H1 (cell line): ENCODE results near the gene TPRA1. TPM values are rescaled to one million over a fixed set of nuclear protein-coding genes. Genes with fewer than 3 reads are reported as not detected.

Experiments
- CTCF ChIA-PET: fragments of 300-600 bp; sonication (Branson Sonifier 250); formaldehyde crosslinking; loops from one replicate; lab custom pipeline; 2021; ENCODE audit not compliant: partially characterized antibody; lab: Charles Lee
- POLR2A ChIA-PET: fragments of 300-600 bp; sonication (Branson Sonifier 250); formaldehyde crosslinking; loops from one replicate; lab custom pipeline; 2021; ENCODE audit warnings: inconsistent platforms; ENCODE audit not compliant: partially characterized antibody; lab: Charles Lee
- DNase-seq, 2 experiments: peaks; one replicate each; pipeline versions ENCODE4 v3.0.0 to v3.0.0-alpha.2; 2010 to 2022; ENCODE audit warnings: low spot score in 2 of 2, low read depth in 1 of 2, mixed read lengths in 1 of 2
- FAIRE-seq: peaks from 2 replicates; lab custom pipeline; 2011; peaks lifted over from hg19 to GRCh38; lab: Jason Lieb, UNC
- H2AFZ ChIP-seq: 2 replicates; pipeline ENCODE4 v1.8.1; 2012; ENCODE audit warnings: low read length, inconsistent platforms
- H2AK5ac ChIP-seq: 2 replicates; pipeline ENCODE4 v1.6.1; 2013; ENCODE audit warnings: low read depth, low read length
- H2BK120ac ChIP-seq: replicated peaks from 2 replicates; pipeline ENCODE3; 2013; ENCODE audit warnings: low read depth, low read length, inconsistent platforms
- H2BK12ac ChIP-seq: 2 replicates; pipeline ENCODE4 v1.6.1; 2013; ENCODE audit warnings: low read depth, low read length
- H2BK15ac ChIP-seq: 2 replicates; pipeline ENCODE4 v1.6.1; 2013; ENCODE audit warnings: low read length
- H2BK20ac ChIP-seq: 2 replicates; pipeline ENCODE4 v1.6.1; 2013; ENCODE audit warnings: low read length
- H2BK5ac ChIP-seq: 2 replicates; pipeline ENCODE4 v1.6.1; 2013; ENCODE audit warnings: low read depth, low read length
- H3K14ac ChIP-seq: 2 replicates; pipeline ENCODE4 v1.6.1; 2013; ENCODE audit warnings: inconsistent platforms; ENCODE audit not compliant: insufficient read length
- H3K18ac ChIP-seq: 2 replicates; pipeline ENCODE4 v1.6.1; 2013; ENCODE audit warnings: low read length; ENCODE audit errors: extremely low read depth
- H3K23ac ChIP-seq: 2 replicates; pipeline ENCODE4 v1.6.1; 2013; ENCODE audit warnings: inconsistent platforms; ENCODE audit not compliant: insufficient read length
- H3K23me2 ChIP-seq: 2 replicates; pipeline ENCODE4 v1.6.1; 2013; ENCODE audit warnings: low read depth, low read length
- H3K27ac ChIP-seq: 2 replicates; pipeline ENCODE4 v1.6.1; 2011; ENCODE audit warnings: low read depth, low read length, inconsistent platforms
- H3K27me3 ChIP-seq, 4 experiments: replicated peaks in 1 of 4; 1 replicate in 1 of 4; 2 replicates in 3 of 4; pipeline versions ENCODE4 v1.6.1 to v1.8.1; 2011 to 2013; ENCODE audit warnings: low read length in 3 of 4, mild to moderate bottlenecking in 3 of 4, inconsistent platforms in 2 of 4, mixed read lengths in 2 of 4, moderate library complexity in 1 of 4; ENCODE audit not compliant: control insufficient read depth in 3 of 4, insufficient read depth in 3 of 4; ENCODE audit errors: extremely low read depth in 1 of 4
- H3K36me3 ChIP-seq, 4 experiments: 2 replicates each; pipeline versions ENCODE4 v1.6.1 to v1.8.1; 2011 to 2013; ENCODE audit warnings: mild to moderate bottlenecking in 4 of 4, low read length in 3 of 4, moderate library complexity in 2 of 4, control low read depth in 1 of 4, inconsistent platforms in 1 of 4; ENCODE audit not compliant: insufficient read depth in 4 of 4, control insufficient read depth in 2 of 4
- H3K4ac ChIP-seq: replicated peaks from 2 replicates; pipeline ENCODE3; 2013; ENCODE audit warnings: low read length, low read depth, mixed read lengths, inconsistent platforms; ENCODE audit not compliant: insufficient read length
- H3K4me1 ChIP-seq, 4 experiments: replicated peaks in 1 of 4; 1 replicate in 1 of 4; 2 replicates in 3 of 4; pipeline versions ENCODE4 v1.6.1 to v1.8.1; 2011 to 2013; ENCODE audit warnings: low read length in 3 of 4, inconsistent platforms in 2 of 4, mixed read lengths in 1 of 4; ENCODE audit not compliant: insufficient read depth in 4 of 4, control insufficient read depth in 3 of 4
- H3K4me2 ChIP-seq, 2 experiments: 2 replicates each; pipeline versions ENCODE4 v1.6.1 to v1.8.1; 2011 to 2013; ENCODE audit warnings: low read depth in 2 of 2, low read length in 2 of 2, control low read depth in 1 of 2, inconsistent platforms in 1 of 2, mild to moderate bottlenecking in 1 of 2; ENCODE audit not compliant: insufficient read depth in 1 of 2
- H3K4me3 ChIP-seq, 4 experiments: fragments of 200-600, 300-600 bp in 1 of 4; sonication (generic), shearing (Covaris generic), sonication (Bioruptor Twin) in 1 of 4; 2 replicates each; pipeline versions ENCODE4 v1.5.1 to v1.8.1; 2011 to 2016; ENCODE audit warnings: low read length in 4 of 4, low read depth in 3 of 4, control low read depth in 2 of 4, inconsistent platforms in 2 of 4, mild to moderate bottlenecking in 2 of 4, mixed read lengths in 1 of 4, moderate library complexity in 1 of 4; ENCODE audit not compliant: insufficient read depth in 2 of 4; ENCODE audit errors: extremely low read depth in 1 of 4
- H3K56ac ChIP-seq: replicated peaks from 2 replicates; pipeline ENCODE3; 2013; ENCODE audit warnings: low read depth, mild to moderate bottlenecking, mixed read lengths, low read length, inconsistent platforms; ENCODE audit not compliant: insufficient read length
- H3K79me1 ChIP-seq: 2 replicates; pipeline ENCODE4 v1.6.1; 2013; ENCODE audit warnings: low read depth, low read length, control low read depth
- H3K79me2 ChIP-seq, 2 experiments: 2 replicates each; pipeline versions ENCODE4 v1.6.1 to v1.8.1; 2012 to 2013; ENCODE audit warnings: low read length in 2 of 2, mild to moderate bottlenecking in 2 of 2, inconsistent platforms in 1 of 2; ENCODE audit not compliant: insufficient read depth in 2 of 2, control insufficient read depth in 1 of 2
- H3K9ac ChIP-seq, 4 experiments: replicated peaks in 1 of 4; 1 replicate in 1 of 4; 2 replicates in 3 of 4; pipeline versions ENCODE4 v1.6.1 to v1.8.1; 2011 to 2013; ENCODE audit warnings: low read depth in 3 of 4, low read length in 3 of 4, control low read depth in 2 of 4, mild to moderate bottlenecking in 2 of 4, moderate library complexity in 2 of 4, inconsistent platforms in 1 of 4; ENCODE audit errors: extremely low read depth in 1 of 4
- H3K9me3 ChIP-seq, 2 experiments: 2 replicates each; pipeline versions ENCODE4 v1.6.1 to v1.8.1; 2012 to 2013; ENCODE audit warnings: mild to moderate bottlenecking in 2 of 2, moderate library complexity in 2 of 2, control low read depth in 1 of 2, inconsistent platforms in 1 of 2, low read depth in 1 of 2, low read length in 1 of 2, mixed read lengths in 1 of 2; ENCODE audit not compliant: insufficient read depth in 2 of 2
- H4K20me1 ChIP-seq, 2 experiments: replicated peaks in 1 of 2; 2 replicates each; pipeline versions ENCODE3 to v1.8.1; 2011 to 2013; ENCODE audit warnings: inconsistent platforms in 2 of 2, low read length in 2 of 2, mild to moderate bottlenecking in 1 of 2; ENCODE audit not compliant: insufficient read depth in 2 of 2, control insufficient read depth in 1 of 2
- H4K5ac ChIP-seq: 2 replicates; pipeline ENCODE4 v1.6.1; 2013; ENCODE audit warnings: low read length, low read depth, mixed read lengths, inconsistent platforms; ENCODE audit not compliant: insufficient read length
- H4K8ac ChIP-seq: 2 replicates; pipeline ENCODE4 v1.8.0; 2013; ENCODE audit warnings: mild to moderate bottlenecking, moderate library complexity, low read length, inconsistent platforms; ENCODE audit not compliant: insufficient read depth; ENCODE audit errors: extremely low read depth
- H4K91ac ChIP-seq: replicated peaks from 2 replicates; pipeline ENCODE3; 2013; ENCODE audit warnings: low read length, mixed read lengths, inconsistent platforms; ENCODE audit not compliant: insufficient read length
- CBX5 ChIP-seq: fragments of 300-800, 300-1000 bp; sonication (generic); IDR thresholded peaks from 2 replicates; pipeline ENCODE4 v1.7.1; 2016; ENCODE audit warnings: antibody characterized with exemption, low read length, low read depth
- EP300 ChIP-seq, 2 experiments: IDR thresholded peaks; 1 replicate in 1 of 2; 2 replicates in 1 of 2; pipeline ENCODE4 v1.6.1; 2011 to 2012; ENCODE audit warnings: low read depth in 2 of 2, low read length in 2 of 2, mild to moderate bottlenecking in 2 of 2, borderline replicate concordance in 1 of 2, inconsistent platforms in 1 of 2, moderate library complexity in 1 of 2
- KDM4A ChIP-seq: IDR thresholded peaks from one replicate; pipeline ENCODE4 v1.7.1; 2012; ENCODE audit warnings: low read depth, mild to moderate bottlenecking, moderate library complexity, low read length, inconsistent platforms; ENCODE audit not compliant: severe bottlenecking
- PHF8 ChIP-seq: fragments of 200-600 bp; sonication (generic); conservative IDR thresholded peaks from 2 replicates; pipeline ENCODE4 v1.7.1; 2012; ENCODE audit warnings: low read depth, mild to moderate bottlenecking, inconsistent platforms, low read length, moderate library complexity
- POLR2A ChIP-seq, 2 experiments: IDR thresholded peaks; 1 replicate in 1 of 2; 2 replicates in 1 of 2; pipeline ENCODE4 v1.6.1; 2011; ENCODE audit warnings: low read depth in 2 of 2, low read length in 2 of 2, mild to moderate bottlenecking in 2 of 2; ENCODE audit errors: control extremely low read depth in 1 of 2
- SAP30 ChIP-seq: fragments of 300-600 bp; sonication (generic); IDR thresholded peaks from 2 replicates; pipeline ENCODE4 v1.7.1; 2012; ENCODE audit warnings: low read length, moderate library complexity, mild to moderate bottlenecking, inconsistent platforms; ENCODE audit not compliant: insufficient read depth, insufficient replicate concordance
- SIN3A ChIP-seq, 2 experiments: IDR thresholded peaks in 1 of 2; conservative IDR thresholded peaks in 1 of 2; 2 replicates each; pipeline ENCODE4 v1.6.1; 2011 to 2012; ENCODE audit warnings: low read length in 2 of 2, improper control_type of control experiment in 1 of 2, low read depth in 1 of 2, mild to moderate bottlenecking in 1 of 2
- TBP ChIP-seq: IDR thresholded peaks from 2 replicates; pipeline ENCODE4 v1.6.1; 2011; ENCODE audit warnings: low read depth, low read length, improper control_type of control experiment
- TEAD4 ChIP-seq: IDR thresholded peaks from 2 replicates; pipeline ENCODE4 v1.6.1; 2012; ENCODE audit warnings: low read depth, low read length, inconsistent platforms, mixed read lengths
- WGBS, 2 experiments: shearing (Covaris generic) in 1 of 2; methylation state at CpG; one replicate each; pipeline versions ENCODE4 v1.1.6 to v1.1.7; 2013 to 2015; ENCODE audit warnings: low lambda C conversion rate in 2 of 2, mixed read lengths in 2 of 2, inconsistent platforms in 1 of 2, low coverage in 1 of 2, missing lambda C conversion rate in 1 of 2; ENCODE audit not compliant: insufficient replicate concordance in 2 of 2, insufficient coverage in 1 of 2, insufficient read length in 1 of 2; ENCODE audit errors: extremely low coverage in 1 of 2, missing lambda C conversion rate in 1 of 2; 5-methylcytosine and 5-hydroxymethylcytosine counted together
- polyA plus RNA-seq, 7 experiments: library from polyadenylated mRNA; depleted of rRNA in 3 of 7; stranded (reverse) in 5 of 7; unstranded in 2 of 7; fragments of >200 nt in 5 of 7; fragments of 200-250 nt in 2 of 7; gene quantifications; 1 replicate in 5 of 7; 2 replicates in 1 of 7; 4 replicates in 1 of 7; pipeline versions ENCODE4 v1.2.1 to v1.2.3, GENCODE V29; 2011 to 2013; ENCODE audit warnings: missing spikeins in 2 of 7, mixed read lengths in 2 of 7
- total RNA-seq: library from RNA; stranded (reverse); fragmentation: NEBNext Ultra II Directional; extraction: Animal tissue kit (Norgen Biotek cat#: 25700); gene quantifications from 2 replicates; pipeline ENCODE4 v1.2.1, GENCODE V29; 2021

The TPRA1 gene
- total and polyA plus RNA-seq, 2 of the 8 experiments (the other 6 are each of a cell fraction or from before 2014, with no cell fraction given): 18.8 to 38.5 TPM

DNA sequence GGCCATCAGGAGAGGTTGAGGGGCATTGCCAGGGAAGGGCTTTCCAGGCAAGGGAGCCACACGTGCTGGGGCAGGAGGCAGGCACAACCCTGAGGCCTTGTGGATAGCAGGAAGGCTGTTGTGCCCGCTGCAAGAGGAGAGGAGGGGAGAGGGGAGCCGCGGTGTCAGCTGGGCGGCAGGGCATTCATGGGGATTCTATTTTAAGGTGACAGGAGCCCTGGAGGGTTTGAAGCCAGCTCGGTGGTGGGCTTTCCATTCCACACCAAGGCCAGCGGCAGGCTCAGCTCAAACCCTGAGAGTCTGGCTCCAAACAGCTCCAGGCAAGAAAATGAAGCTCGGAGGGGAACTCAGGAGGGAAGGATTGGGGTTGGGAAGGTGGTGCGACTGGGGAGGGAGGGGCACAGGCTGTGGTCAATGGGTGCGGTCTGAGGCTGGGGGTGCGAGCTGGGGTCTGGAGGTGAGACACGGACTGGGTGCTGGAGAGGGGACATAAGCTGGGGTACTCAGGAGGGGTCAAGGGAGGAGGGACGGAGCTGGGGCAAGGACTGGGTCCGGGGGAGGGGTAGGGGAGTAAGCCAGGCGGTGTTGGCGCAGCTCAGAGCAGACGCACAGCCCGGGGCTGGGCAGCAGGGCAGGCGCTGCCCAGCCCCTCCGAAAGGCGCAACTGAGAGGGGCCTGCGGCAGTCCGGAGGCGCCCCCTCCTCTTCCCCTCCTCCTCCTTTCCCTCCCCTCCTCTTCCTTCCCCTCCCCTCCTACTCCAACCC is 43.4 kb downstream of the TPRA1 start:
- Histone ChIP-seq H3K23me2 (peaks cover 8% of the 10 kb centered on the region; the same call in 1 of the 2 replicates), H2BK120ac (no peak overlapping the region), H3K4me2 (peak overlapping the region; percentile 73 to 77), H2BK12ac (peak overlapping the region; percentile 80; the same call in 1 of the 2 replicates), H3K79me2 (no peaks in the 10 kb centered on the region), H3K36me3 (no peaks in the 10 kb centered on the region), H3K4me1 (peaks cover 0 to 11% (median 6%) of the 10 kb centered on the region in 4 experiments; a peak in 6 of 7 replicates), H4K5ac (peak overlapping the region; percentile 25), H3K79me1 (no peaks in the 10 kb centered on the region), H2BK5ac (peak overlapping the region; percentile 75; the same call in 1 of the 2 replicates), H2BK20ac (peak overlapping the region; percentile 90; the same call in 1 of the 2 replicates), H4K20me1 (no peaks in the 10 kb centered on the region), H3K23ac (no peak overlapping the region), H3K9me3 (no peaks in the 10 kb centered on the region), H3K18ac (peak overlapping the region; percentile 87), H4K91ac (peak overlapping the region; percentile 94), H2AK5ac (0 out of 2 replicates have a peak overlapping the region, but pooled peaks have one; percentile 11), H3K14ac (no peak overlapping the region), H2BK15ac (peak overlapping the region; percentile 99; the same call in 1 of the 2 replicates), H3K9ac (no peak overlapping the region), H3K56ac (peak overlapping the region; percentile 17), H2AFZ (0 out of 2 replicates have a peak overlapping the region, but pooled peaks have one; percentile 1), H3K27me3 (peaks cover 0 to 3% (median 0%) of the 10 kb centered on the region in 4 experiments; a peak in 2 of 7 replicates), H3K4me3 (peak overlapping the region; percentile 39 to 75 (median 57)), H3K4ac (peak overlapping the region; percentile 29), H4K8ac (no peak overlapping the region), H3K27ac (no peak overlapping the region)
- DNase-seq (peak in 1 of 2 experiments; percentile 68), FAIRE-seq (no peak)
- WGBS, 2 experiments: 13% methylated on average over 12 of the region's 24 CpGs; no CpG with 5 or more reads in 1 of the 2 experiments
- CTCF ChIA-PET: interaction anchor here (0.7 to 9.0 kb wide), 26 partner anchors 9 to 1017 kb away, joined by 3 to 69 read pairs (median 4); no protein-coding TSS in a partner anchor
- POLR2A ChIA-PET: interaction anchor here (1.0 to 1.4 kb wide), 2 partner anchors 25 to 92 kb away, joined by 3 read pairs; no protein-coding TSS in a partner anchor
- no peak; the same call in 1 of the 2 replicates for TF ChIP-seq PHF8
- 0 out of 4 replicates have a peak, but pooled peaks of 1 of the 2 experiments have one; percentile 20 for TF ChIP-seq SIN3A (conservative IDR thresholded peaks at IDR 0.05 in 1 of 2, IDR thresholded peaks at IDR 0.05 in 1 of 2; ENCODE audit: low read depth in 1 of 2, low read length in 2 of 2)
- no peak for TF ChIP-seq EP300 (IDR thresholded peaks at IDR 0.05; ENCODE audit: borderline replicate concordance in 1 of 2, low read depth in 2 of 2, low read length in 2 of 2)
- peak; percentile 26 for TF ChIP-seq SAP30
- TF ChIP-seq KDM4A: peak; percentile 34
- no peak for TF ChIP-seq TEAD4
- no peak for TF ChIP-seq TBP
- TF ChIP-seq POLR2A (IDR thresholded peaks at IDR 0.05; ENCODE audit: control extremely low read depth in 1 of 2, low read depth in 2 of 2, low read length in 2 of 2): no peak
- TF ChIP-seq CBX5: no peak
